HG03097 (cell line): ENCODE data around the gene RPL29.

Experiments
- ATAC-seq: cut with Tn5 transposase; IDR thresholded peaks from one replicate; pipeline ENCODE4 v1.9.1; 2021; ENCODE audit not compliant: unreplicated experiment, low FRiP score

The RPL29 gene

DNA sequence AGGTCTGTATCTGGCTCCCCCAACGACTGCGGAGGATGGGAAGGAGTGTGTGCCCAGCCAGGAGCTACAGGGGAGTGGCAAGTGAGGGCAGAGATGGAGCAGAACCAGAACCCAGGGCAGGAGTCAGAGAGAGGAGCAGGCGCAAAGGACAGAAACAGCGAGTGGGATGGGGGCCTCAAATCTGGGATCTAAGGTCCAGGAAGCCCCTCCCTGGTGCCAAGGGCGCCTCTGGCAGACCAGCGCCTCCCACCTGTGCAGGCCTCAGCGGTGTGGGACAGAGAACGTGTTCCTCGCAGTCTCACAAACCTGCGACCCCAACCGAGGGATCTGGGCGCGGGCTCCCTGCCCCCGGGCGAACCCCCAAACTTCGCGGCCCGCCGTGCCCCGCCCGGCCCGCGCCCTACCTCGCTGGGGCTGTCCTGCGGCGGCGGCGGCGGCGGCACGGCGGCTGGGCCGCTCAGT is 28.7 kb downstream of the RPL29 start:
- ATAC-seq: no peak

DNA sequence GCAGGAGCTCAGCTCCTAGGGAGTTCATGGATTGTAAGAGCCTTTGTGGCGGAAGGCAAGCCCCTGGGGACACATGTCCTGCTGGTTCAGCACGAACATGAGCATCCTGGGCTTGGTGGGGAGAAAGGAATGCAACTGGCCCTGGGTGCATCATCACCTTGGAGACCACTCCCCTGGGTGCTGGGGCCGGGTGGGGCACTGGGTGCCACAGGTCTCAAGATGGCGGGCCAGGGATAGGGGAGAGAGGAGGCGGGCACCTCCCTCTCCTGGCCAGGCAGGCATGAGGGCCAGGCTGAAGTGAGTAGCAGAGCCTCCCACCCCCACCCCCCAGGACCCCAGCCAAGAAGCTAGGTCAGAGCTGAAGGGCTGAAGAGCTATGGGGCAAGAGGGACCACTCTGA is 29.2 kb downstream of the RPL29 start:
- ATAC-seq: no peak

DNA sequence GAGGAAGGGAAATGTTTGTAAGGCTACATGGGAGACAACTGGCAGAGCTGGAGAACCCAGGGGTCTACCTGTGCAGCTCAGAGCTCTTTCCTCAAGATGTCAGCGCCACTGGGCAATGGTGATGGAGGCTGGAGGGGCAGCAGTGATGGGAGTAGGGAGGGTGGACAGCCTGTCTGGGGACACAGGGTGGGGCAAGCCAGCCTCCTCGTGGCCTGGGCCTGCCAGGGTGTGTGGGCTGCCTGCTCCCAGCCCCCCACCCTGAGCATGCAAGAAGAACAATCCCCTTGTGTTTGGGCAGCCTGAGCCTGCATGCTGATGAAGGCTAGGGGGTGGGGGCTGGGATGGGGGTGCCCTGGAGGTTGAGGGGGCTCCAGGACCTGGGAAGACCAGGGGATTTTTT is 29.7 kb downstream of the RPL29 start:
- no peak for ATAC-seq

DNA sequence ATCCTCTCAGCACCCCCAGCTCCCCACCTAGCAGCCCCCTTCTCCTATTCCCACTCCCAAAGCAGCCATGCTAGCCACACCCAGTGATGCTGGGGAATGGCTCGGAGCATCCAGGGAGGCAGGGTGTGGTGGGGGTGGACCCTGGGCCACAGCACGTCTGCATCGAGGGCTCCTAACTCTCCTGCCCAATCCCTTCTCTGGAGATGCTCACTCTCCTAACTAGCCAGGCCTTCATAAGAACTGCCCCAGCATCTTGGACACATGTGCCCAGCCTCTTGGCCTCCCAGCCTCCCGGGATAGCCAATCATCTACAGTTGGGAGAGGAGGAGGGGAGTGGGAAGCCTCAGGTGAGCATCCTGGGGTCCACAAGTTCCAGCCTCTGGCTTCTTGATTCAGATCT is 31.2 kb downstream of the RPL29 start:
- ATAC-seq: no peak

DNA sequence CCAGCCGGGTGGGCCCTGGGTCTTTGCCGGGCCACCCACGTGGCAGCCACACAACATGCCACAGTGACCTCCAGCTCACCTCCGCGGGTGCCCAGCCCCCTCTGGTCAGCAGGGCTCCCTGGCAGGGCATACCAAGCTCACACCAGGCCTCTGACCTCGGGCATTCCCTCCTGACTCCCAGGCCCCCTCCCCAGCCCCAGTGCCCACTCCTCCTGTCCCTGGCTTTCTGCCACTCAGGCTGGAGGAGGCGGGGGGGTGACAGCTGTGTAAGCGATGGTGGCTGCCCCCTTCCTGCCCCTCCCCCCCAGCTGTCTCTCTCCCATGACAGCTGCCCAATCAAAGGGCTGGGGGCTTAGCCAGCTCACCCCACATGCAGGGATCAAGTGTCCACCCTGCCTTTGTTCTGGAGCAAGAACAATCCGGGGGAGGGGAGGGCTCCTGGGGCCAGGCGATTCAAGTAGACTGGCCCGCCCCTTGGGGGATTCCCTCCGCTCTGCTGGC is 31.7 kb downstream of the RPL29 start:
- no peak for ATAC-seq

DNA sequence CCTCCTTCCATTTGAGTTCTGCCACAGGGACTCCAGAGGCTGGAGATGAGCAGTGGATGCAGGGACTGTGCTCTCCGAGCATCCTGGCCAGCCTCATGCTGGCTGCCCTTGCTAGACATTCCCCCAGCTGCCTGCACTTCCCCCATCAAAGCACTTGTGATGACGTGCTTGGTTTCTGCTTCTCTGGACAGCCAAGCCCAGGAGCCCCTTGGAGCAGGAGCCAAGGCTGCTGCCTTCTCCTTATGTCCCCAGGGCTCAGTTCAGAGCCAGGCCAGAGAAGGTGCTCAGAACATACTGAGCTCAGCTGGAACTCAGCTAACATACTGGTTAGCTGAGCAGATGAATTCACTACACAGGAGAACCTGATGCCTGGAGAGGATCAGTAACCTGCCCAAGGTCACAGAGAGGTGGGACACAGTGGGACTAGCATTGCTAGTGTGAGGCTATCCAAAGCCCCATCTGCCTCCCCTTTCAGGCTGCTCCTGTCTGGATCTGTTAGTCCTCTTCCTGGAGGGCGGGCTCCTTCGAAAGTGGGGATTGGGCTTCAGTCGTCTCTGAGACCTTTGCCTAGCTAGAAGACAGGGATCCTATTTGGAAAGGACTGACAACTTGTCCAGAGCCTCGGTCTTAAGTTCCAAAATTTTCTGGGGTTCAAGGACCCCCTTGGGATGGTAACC is 32.7 kb downstream of the RPL29 start:
- ATAC-seq: no peak

DNA sequence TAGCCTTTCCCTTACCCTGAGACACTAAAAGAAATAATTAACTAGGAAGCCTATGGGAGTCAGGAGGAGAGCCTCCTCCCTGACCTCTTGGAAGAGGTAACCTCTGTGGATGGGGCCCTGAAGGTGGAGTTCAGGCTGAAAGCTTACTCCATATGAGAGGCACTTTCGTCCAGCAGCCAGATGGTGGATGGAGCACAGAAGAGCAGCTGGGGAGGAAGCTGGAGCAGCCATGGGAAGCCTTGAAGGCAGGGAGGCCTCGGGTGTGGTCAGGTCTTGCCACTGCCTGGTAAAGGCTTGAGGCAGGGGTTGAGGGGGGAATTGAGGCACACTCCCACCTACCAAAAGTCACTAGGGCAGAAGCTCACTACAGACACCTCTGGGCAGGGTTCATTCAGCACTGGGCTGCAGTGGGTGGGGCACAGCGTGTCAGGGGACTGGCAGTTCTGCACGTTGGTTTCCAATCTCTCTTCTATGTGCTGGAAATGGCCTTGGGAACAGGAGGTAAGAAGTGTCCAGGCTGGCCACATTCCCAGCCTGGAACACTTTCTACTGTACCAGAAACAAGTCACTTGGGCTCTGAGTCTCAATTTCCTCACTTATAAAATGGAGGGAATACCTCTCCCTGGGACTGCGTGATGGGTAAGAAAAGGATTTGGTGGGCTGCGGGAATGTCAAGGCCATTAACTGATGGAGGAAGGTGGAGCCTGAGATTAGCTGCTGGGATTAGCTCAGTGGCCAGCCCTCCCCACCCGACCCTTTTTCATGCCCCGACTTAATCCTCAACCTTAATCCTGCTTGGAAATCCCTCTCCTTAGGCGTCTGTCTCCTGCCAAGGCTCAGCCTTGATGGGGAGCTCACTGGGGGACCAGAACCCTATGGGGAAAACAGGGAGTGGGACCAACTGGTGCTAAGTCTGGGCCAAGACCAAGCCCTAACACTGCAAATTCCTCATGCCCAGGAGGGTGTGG is 33.8 kb downstream of the RPL29 start:
- ATAC-seq: no peak

DNA sequence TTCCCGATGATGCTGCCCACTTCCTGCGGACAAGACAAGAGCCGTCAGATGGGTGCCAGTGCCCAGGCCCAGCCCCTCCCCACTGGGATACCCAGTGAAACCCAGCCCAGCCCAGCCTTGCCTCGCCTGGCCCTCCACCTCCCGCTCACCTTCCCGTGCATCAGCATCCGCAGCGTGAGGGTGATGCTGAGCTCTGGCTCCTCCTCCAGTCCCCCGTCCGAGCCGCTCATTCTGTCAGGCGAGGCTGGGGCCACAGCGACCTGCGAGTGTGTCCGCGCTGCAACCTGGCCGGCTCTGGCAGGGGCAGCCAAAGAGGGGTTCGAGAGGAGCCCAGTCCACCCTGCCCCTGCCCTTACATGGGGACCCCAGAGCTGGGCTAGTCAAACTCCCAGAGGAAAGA is 34.7 kb downstream of the RPL29 start:
- no peak for ATAC-seq

DNA sequence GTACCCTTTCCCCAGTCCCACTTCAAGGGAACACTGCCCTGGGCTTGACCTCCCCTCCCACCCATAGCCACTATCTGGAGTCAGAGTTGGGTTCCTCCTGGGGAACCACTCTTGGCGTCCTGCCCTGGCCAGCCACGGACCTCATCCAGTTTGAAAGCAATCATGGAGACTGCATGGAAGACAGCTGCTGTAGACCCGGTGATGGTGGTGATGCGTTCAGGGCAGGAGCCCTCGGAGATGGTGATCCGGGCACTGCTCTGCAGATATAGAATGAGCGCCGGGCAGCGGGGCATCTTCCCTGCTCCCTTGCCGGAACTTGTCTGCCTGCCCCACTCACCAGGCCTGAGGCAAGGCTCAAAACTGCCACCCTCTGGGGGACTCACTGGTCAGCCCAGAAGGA is 35.3 kb downstream of the RPL29 start:
- ATAC-seq: no peak

DNA sequence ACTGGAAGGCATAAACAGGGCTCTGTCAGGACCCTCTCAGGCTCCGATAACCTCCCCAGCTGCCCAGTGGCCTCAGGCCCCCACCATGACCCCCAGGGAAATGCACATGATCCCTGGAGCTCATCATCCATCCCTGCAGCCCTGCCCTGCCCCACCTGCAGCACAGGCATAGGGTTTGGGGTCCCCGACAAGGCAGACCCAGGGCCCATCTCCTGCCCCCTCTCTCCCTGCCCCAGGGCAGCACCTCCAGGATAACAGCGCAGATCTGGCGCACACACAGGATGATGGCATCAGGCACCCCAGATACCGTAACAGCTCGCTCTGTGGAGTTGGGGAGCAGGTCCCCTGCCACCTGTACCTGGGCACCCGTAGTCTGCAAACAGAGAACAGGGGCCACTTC is 36.0 kb downstream of the RPL29 start:
- ATAC-seq: no peak

DNA sequence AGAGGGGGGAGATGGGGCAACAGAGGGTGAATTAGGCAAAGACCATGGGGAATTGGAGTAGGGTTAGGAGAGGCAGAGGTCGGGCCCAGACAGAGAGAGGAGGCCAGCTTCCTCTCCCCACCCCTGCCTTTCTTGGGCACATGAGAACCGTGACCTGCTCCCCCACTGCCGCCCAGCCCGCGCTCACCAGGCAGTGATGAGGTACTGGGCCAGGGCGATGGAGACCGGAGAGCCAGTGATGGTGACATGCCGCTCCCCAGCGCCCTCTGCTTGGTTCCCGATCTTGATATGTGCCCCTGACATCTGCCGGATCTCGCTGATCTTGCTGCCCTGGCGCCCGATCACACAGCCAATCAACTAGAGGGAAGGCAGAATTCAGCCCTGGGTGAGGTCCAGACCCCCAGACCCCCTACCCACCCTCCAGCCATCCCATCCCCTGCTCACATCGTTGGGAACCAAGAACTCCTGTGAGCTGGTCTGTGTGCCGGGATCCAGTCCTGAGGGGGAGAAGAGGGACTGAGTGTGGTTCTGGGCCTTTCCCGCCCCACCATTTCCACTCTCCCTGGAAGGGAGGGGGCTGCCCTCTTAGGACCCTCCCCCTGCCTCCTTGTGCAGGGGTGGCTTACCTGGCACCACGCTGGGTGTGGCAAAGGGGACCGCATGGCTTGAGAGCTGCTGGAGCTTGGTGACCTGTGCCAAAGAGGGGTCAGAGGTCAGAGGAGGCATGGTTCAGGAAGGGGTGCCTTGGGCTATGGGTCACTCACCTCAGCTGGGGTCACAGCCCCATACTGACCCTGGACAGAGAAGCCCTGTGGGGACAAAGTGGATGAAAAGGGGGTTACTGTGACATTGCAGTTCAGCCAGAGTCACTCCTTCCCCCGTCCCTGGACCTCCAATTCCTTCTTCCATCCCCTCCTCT is 36.8 kb downstream of the RPL29 start:
- ATAC-seq: no peak

DNA sequence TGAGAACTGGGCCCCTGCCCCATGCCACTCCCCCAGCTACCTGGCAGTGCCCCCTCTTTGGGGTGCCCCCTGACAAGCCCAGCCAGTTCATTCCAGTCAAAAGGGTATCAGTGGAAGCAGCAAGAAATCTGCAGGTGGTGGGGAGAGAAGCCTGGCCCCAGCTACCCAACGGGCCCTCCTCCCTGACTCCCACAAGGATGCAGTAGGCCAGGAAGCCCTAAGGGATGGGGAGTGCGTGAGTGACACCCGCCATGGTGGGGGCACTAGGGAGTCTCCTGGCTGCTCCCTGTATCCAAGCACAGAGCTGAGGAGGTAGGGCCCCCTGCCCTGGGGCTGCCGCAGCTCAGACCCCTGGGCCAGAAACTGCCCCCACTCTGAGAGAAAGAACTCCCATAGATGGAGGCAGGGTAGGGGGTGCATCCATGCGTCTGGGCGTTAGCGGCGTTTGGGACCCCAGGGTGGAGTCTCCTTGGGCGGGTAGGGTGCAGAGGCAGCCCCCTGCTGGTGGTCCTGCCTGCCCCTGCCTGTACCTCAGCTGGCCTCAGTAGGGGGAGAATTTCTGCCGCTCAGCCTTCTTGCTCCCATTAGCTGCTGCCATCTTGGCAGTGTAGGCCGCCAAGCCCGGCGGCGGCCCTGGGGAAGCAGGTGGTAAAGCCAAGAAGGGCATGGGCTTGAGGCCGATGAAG is 38.0 kb downstream of the RPL29 start:
- no peak for ATAC-seq

DNA sequence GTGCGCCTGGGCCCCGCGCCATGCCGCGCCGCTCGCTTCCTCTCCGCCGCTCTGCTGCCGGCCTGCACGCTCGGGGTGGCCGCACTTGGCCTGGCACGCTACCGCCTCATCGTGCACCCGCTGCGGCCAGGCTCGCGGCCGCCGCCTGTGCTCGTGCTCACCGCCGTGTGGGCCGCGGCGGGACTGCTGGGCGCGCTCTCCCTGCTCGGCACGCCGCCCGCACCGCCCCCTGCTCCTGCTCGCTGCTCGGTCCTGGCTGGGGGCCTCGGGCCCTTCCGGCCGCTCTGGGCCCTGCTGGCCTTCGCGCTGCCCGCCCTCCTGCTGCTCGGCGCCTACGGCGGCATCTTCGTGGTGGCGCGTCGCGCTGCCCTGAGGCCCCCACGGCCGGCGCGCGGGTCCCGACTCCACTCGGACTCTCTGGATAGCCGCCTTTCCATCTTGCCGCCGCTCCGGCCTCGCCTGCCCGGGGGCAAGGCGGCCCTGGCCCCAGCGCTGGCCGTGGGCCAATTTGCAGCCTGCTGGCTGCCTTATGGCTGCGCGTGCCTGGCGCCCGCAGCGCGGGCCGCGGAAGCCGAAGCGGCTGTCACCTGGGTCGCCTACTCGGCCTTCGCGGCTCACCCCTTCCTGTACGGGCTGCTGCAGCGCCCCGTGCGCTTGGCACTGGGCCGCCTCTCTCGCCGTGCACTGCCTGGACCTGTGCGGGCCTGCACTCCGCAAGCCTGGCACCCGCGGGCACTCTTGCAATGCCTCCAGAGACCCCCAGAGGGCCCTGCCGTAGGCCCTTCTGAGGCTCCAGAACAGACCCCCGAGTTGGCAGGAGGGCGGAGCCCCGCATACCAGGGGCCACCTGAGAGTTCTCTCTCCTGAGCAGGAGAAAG is 39.6 kb downstream of the RPL29 start:
- ATAC-seq: no peak

DNA sequence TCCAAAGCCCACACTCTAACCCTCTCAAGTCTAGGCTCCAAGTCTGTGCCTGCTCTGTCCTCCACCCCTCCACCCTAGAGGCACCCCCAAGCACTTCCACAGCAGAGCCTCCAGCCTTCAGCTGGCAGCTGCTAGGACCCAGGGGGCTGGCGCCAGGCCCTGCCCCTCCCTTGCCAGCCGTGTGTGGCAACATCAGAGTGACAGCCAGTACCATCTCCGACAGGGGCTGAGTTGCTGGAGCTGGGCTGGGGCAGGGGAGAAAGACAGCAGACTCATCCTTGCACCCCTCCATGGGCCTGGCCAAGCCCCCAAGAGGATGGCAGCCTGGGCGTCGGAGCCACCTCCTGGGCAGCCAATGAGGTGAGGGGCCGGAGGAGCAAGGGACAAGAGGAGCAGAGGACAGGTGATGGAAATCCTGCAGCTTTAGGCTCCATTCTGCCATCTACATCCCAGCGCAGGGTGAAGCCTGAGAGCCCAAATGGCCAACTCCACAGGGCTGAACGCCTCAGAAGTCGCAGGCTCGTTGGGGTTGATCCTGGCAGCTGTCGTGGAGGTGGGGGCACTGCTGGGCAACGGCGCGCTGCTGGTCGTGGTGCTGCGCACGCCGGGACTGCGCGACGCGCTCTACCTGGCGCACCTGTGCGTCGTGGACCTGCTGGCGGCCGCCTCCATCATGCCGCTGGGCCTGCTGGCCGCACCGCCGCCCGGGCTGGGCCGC is 40.4 kb downstream of the RPL29 start, which contains the start of gene GPR62:
GPR62 (plus strand) TSS at position 207 of the 718 bp plus-strand sequence; CDS start at position 479, 272 bp downstream.
- ATAC-seq: no peak

DNA sequence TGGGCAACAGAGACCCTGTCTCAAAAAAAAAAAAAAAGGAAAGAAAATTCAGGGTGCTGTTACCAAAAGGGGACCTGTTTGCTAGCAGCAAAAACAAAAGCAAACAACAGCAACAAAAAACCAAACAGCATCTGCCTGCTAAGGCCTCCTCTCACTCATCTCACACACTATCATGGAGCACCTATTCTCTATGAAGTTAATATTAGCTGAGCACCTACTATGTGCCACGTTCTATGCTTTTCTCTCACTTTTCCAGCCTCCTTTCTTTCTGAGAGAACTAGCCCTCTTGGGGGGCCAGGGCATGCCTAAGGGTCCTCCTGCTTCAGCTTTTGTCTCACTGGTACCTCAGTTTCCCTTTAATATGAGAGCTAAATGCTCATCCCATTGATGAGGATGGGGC is 41.0 kb downstream of the RPL29 start:
- ATAC-seq: no peak

DNA sequence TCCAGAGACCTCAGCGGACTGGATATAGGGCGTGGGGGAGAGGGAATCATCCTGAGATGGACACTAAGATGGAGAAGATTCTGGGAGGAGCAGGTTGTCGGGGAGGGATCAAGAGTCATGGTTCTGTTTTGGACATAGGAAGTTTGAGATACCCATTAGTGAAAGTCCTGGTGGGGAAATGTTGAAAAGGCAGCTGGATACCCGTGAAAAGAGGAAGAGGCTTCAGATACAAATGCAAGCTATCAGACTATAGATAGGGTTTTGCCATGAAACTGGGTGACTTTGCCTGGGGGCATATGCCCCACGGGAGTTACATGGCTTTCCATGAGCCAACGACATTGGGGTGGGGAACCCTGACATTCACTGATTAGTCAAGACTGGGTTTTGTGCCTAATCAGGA is 41.6 kb downstream of the RPL29 start:
- ATAC-seq: no peak

DNA sequence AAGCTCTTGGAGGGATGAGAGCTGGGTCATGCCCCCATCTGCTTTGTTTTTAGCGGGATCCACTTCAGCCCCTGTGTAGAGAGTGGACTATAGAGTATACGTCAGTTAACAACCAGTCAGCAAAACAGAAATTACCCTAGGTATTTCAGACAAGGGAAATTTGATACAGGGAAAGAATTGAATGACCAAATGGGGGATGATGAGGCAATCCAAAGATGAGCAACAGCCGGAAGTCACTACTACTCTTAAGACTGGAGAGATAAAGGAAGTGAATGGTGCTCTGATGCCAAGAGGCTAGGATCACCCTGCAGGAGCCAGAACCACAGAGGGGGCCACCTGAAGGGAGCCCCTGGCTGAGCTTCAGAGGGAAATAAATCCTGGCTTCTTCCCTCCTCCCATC is 42.2 kb downstream of the RPL29 start:
- ATAC-seq: no peak

DNA sequence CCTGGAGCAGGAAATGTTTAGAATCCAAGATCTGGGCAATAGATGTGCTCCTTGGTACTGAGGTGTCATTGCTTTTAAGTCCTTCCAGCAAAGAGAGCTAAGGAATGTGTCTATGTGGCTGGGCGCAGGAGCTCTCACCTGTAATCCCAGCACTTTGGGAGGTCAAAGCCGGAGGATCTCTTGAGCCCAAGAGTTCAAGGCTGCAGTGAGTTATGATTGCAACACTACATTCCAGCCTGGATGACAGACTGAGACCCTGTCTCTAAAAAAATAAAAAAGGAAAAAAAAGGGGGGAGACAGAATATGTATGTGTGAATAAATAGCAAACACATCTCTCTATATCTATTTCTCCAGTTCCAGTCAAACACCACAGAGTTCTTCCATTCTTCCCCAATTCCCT is 44.8 kb downstream of the RPL29 start:
- ATAC-seq: no peak
